ENCODE results near the gene ASB4. TPM values are rescaled to one million over a fixed set of nuclear protein-coding genes. Genes with fewer than 3 reads are reported as not detected.

Gene ASB4
- polyA plus RNA-seq, 1 experiment, result 0.06 TPM

DNA sequence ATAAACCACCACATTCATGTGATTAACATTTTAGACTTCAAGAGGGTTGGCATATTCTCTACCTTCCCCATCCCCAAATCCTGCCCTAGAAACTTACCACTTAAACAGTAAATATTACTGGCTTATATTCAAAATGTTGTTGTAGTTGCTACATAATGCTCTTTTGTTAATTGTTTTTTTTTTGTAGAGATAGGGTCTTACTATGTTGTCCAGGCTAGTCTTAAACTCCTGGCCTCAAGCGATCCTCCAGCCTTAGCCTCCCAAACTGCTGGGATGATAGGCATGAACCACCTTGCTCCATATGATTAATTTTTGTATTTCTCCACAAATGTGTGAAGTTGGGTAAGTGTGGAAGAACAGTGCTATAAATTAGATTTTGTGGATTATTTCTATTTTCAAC is 104.0 kb downstream of the ASB4 start:
- Histone ChIP-seq H3K27me3 (ENCODE audit: control insufficient read depth, insufficient read depth, low read length) (no peaks in the 10 kb centered on the region), H3K9me3 (ENCODE audit: control insufficient read depth, insufficient read depth, low read length) (no peaks in the 10 kb centered on the region), H3K27ac (ENCODE audit: low read depth, low read length) (no peak overlapping the region), H3K4me3 (ENCODE audit: low read depth, low read length) (no peak overlapping the region)
- CTCF ChIA-PET, result no interaction called here
- TF ChIP-seq, protein P1, sequence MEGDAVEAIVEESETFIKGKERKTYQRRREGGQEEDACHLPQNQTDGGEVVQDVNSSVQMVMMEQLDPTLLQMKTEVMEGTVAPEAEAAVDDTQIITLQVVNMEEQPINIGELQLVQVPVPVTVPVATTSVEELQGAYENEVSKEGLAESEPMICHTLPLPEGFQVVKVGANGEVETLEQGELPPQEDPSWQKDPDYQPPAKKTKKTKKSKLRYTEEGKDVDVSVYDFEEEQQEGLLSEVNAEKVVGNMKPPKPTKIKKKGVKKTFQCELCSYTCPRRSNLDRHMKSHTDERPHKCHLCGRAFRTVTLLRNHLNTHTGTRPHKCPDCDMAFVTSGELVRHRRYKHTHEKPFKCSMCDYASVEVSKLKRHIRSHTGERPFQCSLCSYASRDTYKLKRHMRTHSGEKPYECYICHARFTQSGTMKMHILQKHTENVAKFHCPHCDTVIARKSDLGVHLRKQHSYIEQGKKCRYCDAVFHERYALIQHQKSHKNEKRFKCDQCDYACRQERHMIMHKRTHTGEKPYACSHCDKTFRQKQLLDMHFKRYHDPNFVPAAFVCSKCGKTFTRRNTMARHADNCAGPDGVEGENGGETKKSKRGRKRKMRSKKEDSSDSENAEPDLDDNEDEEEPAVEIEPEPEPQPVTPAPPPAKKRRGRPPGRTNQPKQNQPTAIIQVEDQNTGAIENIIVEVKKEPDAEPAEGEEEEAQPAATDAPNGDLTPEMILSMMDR (IDR thresholded peaks at IDR 0.05; ENCODE audit: low read depth, low read length), result no peak
- POLR2A ChIA-PET, result no interaction called here
- DNase-seq (ENCODE audit: low read depth, low spot score), result no peak

Other genes starting within 250 kb of the ASB4 start
- gene PON1, start 161.4 kb upstream of the ASB4 start, polyA plus RNA-seq (2011; rRNA removed), result not detected in 2 replicates
- gene PON3, start 89.6 kb upstream of the ASB4 start, polyA plus RNA-seq (2011; rRNA removed), result 0.20 TPM in 1 of 2 replicates, not detected in the other
- gene PON2, start 50.9 kb upstream of the ASB4 start, polyA plus RNA-seq (2011; rRNA removed), result 86.2 and 110 TPM in 2 replicates
- gene PDK4, start 110.6 kb downstream of the ASB4 start, polyA plus RNA-seq (2011; rRNA removed), result 0.04 and 0.05 TPM in 2 replicates